ENCODE data around the gene OR10T2. TPM values are rescaled to one million over a fixed set of nuclear protein-coding genes. Genes with fewer than 3 reads are reported as not detected.

The OR10T2 gene
- total and polyA plus RNA-seq, 2 donors (not counting 3 experiments of a cell fraction or from before 2014, with no cell fraction given) = not detected

DNA sequence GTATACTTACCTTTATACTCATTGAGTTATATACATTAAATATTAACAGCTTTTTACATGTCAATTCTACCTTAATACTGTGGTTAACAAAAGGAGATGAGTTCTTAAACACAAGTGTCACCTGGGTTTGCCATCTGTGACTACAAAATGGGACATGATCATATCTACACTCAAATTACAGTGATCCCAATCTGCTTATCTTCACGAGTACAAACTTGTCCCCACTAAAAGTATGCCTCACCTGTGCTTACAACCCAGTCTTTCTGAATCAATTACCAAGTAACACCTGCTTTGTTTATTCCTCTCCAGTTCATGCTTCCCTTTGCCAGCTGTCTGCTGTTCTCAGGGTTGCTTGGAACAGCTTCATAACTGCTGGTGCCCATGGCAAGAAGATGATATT, 36.8 kb downstream of the OR10T2 start:
- Histone ChIP-seq H3K9ac (replicated peaks; ENCODE audit: extremely low read depth, insufficient read depth, low read length) (no peak overlapping the region), H3K36me3 (ENCODE audit: control insufficient read depth in 2 of 2, extremely low read depth in 1 of 2, insufficient read depth in 2 of 2, low read length in 2 of 2) (no peaks in the 10 kb centered on the region), H3K4me2 (ENCODE audit: insufficient read depth, low read length) (no peak overlapping the region), H4K20me1 (replicated peaks; ENCODE audit: control insufficient read depth, extremely low read depth, insufficient read depth, low read length) (no peaks in the 10 kb centered on the region), H2AFZ (ENCODE audit: low read depth, low read length) (no peak overlapping the region), H3K9me1 (replicated peaks; ENCODE audit: control insufficient read depth, extremely low read depth, insufficient read depth, low read length) (no peaks in the 10 kb centered on the region), H3K9me3 (replicated peaks; ENCODE audit: control insufficient read depth, insufficient read depth, low read length) (peaks cover 2% of the 10 kb centered on the region), H3K4me3 (replicated peaks in 1 of 3; ENCODE audit: insufficient read depth in 1 of 3, low read depth in 1 of 3, low read length in 3 of 3) (no peak overlapping the region), H3K27ac (ENCODE audit: insufficient read depth, low read depth, low read length) (no peak overlapping the region), H3K27me3 (ENCODE audit: control insufficient read depth in 2 of 2, insufficient read depth in 2 of 2, low read length in 2 of 2) (no peaks in the 10 kb centered on the region), H3K79me2 (ENCODE audit: control insufficient read depth, insufficient read depth, low read length) (no peaks in the 10 kb centered on the region), H3K4me1 (ENCODE audit: control insufficient read depth, extremely low read depth, insufficient read depth, low read length) (no peaks in the 10 kb centered on the region)
- dilution Hi-C loops (cut with MboI; ENCODE audit: extremely low pct_ligation_motif_present, low sequenced_read_pairs) = no loop called here
- CTCF ChIA-PET = no interaction called here
- FAIRE-seq (no peak), DNase-seq (ENCODE audit: low read depth, low spot score) (no peak)
- BruUV-seq (replicated peaks) = no TSS peak
- TF ChIP-seq MYC (IDR thresholded peaks at IDR 0.05; ENCODE audit: low read depth, low read length) (no peak), POLR2A (IDR thresholded peaks at IDR 0.05; ENCODE audit: low read depth, low read length) (no peak), GATA2 (IDR thresholded peaks at IDR 0.05; ENCODE audit: insufficient read depth, insufficient read length, low read depth, low read length) (no peak), POLR2AphosphoS5 (IDR thresholded peaks at IDR 0.05; ENCODE audit: insufficient read depth, low read depth, low read length) (no peak), JUN (IDR thresholded peaks at IDR 0.05; ENCODE audit: borderline replicate concordance, insufficient read depth, insufficient read length, low read depth) (no peak), EZH2 (IDR thresholded peaks at IDR 0.05; ENCODE audit: borderline replicate concordance, low read depth, low read length, severe bottlenecking) (no peak), FOS (IDR thresholded peaks at IDR 0.05; ENCODE audit: borderline replicate concordance, insufficient read depth, low read length) (no peak)
- TF ChIP-seq, protein P1, sequence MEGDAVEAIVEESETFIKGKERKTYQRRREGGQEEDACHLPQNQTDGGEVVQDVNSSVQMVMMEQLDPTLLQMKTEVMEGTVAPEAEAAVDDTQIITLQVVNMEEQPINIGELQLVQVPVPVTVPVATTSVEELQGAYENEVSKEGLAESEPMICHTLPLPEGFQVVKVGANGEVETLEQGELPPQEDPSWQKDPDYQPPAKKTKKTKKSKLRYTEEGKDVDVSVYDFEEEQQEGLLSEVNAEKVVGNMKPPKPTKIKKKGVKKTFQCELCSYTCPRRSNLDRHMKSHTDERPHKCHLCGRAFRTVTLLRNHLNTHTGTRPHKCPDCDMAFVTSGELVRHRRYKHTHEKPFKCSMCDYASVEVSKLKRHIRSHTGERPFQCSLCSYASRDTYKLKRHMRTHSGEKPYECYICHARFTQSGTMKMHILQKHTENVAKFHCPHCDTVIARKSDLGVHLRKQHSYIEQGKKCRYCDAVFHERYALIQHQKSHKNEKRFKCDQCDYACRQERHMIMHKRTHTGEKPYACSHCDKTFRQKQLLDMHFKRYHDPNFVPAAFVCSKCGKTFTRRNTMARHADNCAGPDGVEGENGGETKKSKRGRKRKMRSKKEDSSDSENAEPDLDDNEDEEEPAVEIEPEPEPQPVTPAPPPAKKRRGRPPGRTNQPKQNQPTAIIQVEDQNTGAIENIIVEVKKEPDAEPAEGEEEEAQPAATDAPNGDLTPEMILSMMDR (IDR thresholded peaks at IDR 0.05; ENCODE audit: extremely low read depth in 1 of 2, insufficient read depth in 1 of 2, low read depth in 1 of 2, low read length in 2 of 2) = no peak
- TF ChIP-seq, protein P2, sequence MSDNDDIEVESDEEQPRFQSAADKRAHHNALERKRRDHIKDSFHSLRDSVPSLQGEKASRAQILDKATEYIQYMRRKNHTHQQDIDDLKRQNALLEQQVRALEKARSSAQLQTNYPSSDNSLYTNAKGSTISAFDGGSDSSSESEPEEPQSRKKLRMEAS (IDR thresholded peaks at IDR 0.05; ENCODE audit: insufficient read depth, insufficient read length) = no peak
- POLR2A ChIA-PET = no interaction called here
- intact Hi-C loops (cut with micrococcal nuclease) = no loop called here
